ENCODE measurements around the gene SMAD9. TPM values are rescaled to one million over a fixed set of nuclear protein-coding genes. Genes with fewer than 3 reads are reported as not detected.

SMAD9 gene
- total and polyA plus RNA-seq, 2 of the 4 experiments (the other 2 are of a cell fraction) = 3.2 to 4.8 TPM

GRCh38 chr13:36865265-36865664 lies 54.8 kb downstream of the SMAD9 start:
- H3K9me3 ChIP-seq (ENCODE audit: control insufficient read depth, insufficient read depth, low read length) = no peaks in the 10 kb centered on the region
- no peak overlapping the region for H3K56ac ChIP-seq (ENCODE audit: extremely low read depth, insufficient read depth, low read length)
- no peak overlapping the region for H4K5ac ChIP-seq (ENCODE audit: low read depth, low read length)
- H3K4ac ChIP-seq (ENCODE audit: low read depth, low read length) = no peak overlapping the region
- no peak overlapping the region for H4K8ac ChIP-seq (ENCODE audit: low read depth in 2 of 2, low read length in 2 of 2)
- no TSS peak for BruUV-seq (replicated peaks)
- H3K23ac ChIP-seq (ENCODE audit: low read depth, low read length) = no peak overlapping the region
- no peaks in the 10 kb centered on the region; the same call in 1 of the 2 replicates for H3K4me1 ChIP-seq (ENCODE audit: control insufficient read depth, insufficient read depth, low read length)
- H3K4me3 ChIP-seq (ENCODE audit: insufficient read depth, low read depth, low read length) = no peak overlapping the region
- no peaks in the 10 kb centered on the region for H4K20me1 ChIP-seq (ENCODE audit: insufficient read depth, low read length)
- TF ChIP-seq SMC3 (IDR thresholded peaks at IDR 0.05; ENCODE audit: low read depth, low read length) = no peak
- no peak for TF ChIP-seq FOS (IDR thresholded peaks at IDR 0.05; ENCODE audit: low read depth, low read length)
- TF ChIP-seq ELK1 (IDR thresholded peaks at IDR 0.05; ENCODE audit: borderline replicate concordance, low read depth, low read length) = no peak
- no peak for TF ChIP-seq CEBPB (IDR thresholded peaks at IDR 0.05; ENCODE audit: low read depth, low read length)
- no peak for TF ChIP-seq MAZ (IDR thresholded peaks at IDR 0.05; ENCODE audit: borderline replicate concordance, low read depth, low read length)
- no peak for TF ChIP-seq POLR2A (IDR thresholded peaks at IDR 0.05; ENCODE audit: low read depth, low read length)
- TF ChIP-seq NFE2L2 (IDR thresholded peaks at IDR 0.05; ENCODE audit: low read depth, low read length) = no peak
- TF ChIP-seq, protein P1, sequence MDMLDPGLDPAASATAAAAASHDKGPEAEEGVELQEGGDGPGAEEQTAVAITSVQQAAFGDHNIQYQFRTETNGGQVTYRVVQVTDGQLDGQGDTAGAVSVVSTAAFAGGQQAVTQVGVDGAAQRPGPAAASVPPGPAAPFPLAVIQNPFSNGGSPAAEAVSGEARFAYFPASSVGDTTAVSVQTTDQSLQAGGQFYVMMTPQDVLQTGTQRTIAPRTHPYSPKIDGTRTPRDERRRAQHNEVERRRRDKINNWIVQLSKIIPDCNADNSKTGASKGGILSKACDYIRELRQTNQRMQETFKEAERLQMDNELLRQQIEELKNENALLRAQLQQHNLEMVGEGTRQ (IDR thresholded peaks at IDR 0.05; ENCODE audit: low read depth, low read length) = no peak
- TF ChIP-seq BHLHE40 (IDR thresholded peaks at IDR 0.05; ENCODE audit: low read depth, low read length) = no peak
- TF ChIP-seq, protein P2, sequence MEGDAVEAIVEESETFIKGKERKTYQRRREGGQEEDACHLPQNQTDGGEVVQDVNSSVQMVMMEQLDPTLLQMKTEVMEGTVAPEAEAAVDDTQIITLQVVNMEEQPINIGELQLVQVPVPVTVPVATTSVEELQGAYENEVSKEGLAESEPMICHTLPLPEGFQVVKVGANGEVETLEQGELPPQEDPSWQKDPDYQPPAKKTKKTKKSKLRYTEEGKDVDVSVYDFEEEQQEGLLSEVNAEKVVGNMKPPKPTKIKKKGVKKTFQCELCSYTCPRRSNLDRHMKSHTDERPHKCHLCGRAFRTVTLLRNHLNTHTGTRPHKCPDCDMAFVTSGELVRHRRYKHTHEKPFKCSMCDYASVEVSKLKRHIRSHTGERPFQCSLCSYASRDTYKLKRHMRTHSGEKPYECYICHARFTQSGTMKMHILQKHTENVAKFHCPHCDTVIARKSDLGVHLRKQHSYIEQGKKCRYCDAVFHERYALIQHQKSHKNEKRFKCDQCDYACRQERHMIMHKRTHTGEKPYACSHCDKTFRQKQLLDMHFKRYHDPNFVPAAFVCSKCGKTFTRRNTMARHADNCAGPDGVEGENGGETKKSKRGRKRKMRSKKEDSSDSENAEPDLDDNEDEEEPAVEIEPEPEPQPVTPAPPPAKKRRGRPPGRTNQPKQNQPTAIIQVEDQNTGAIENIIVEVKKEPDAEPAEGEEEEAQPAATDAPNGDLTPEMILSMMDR (conservative IDR thresholded peaks at IDR 0.05; ENCODE audit: low read depth, low read length) = no peak
- no peak for TF ChIP-seq MXI1 (IDR thresholded peaks at IDR 0.05; ENCODE audit: borderline replicate concordance, low read depth, low read length)
- no peak for TF ChIP-seq CHD1 (IDR thresholded peaks at IDR 0.05; ENCODE audit: low read depth, low read length)
- peaks cover 6% of the 10 kb centered on the region; the same call in 1 of the 2 replicates for H3K9me1 ChIP-seq (ENCODE audit: insufficient read depth, low read length)
- H2BK20ac ChIP-seq (ENCODE audit: low read depth, low read length) = no peak overlapping the region
- ChIA-PET POLR2A (ENCODE audit: unreplicated experiment) (no interaction called here), CTCF (no interaction called here)
- ATAC-seq (ENCODE audit: low read depth) (no peak), DNase-seq (no peak)
- in situ Hi-C loops (cut with MboI; ENCODE audit: low sequenced_read_pairs) = no loop called here
- no peak overlapping the region for H2AK9ac ChIP-seq (replicated peaks; ENCODE audit: low read depth, low read length, poor library complexity)
- H3K27me3 ChIP-seq (ENCODE audit: control insufficient read depth, insufficient read depth, low read length) = no peaks in the 10 kb centered on the region
- no peak overlapping the region for H3K27ac ChIP-seq (ENCODE audit: insufficient read depth, low read length)
- no peak overlapping the region for H2BK5ac ChIP-seq (ENCODE audit: low read depth, low read length, poor library complexity, severe bottlenecking)
- no peak overlapping the region for H3K18ac ChIP-seq (ENCODE audit: low read depth, low read length)
- WGBS, 2 experiments (ENCODE audit: extremely low coverage in 2 of 2, insufficient read length in 1 of 2) = no CpG with 5 or more reads among the region's 5 CpGs
- peaks cover 0 to 5% of the 10 kb centered on the region in 2 experiments; a peak in 2 of 4 replicates for H3K79me1 ChIP-seq (ENCODE audit: low read depth in 1 of 2, low read length in 2 of 2)
- H3K36me3 ChIP-seq (ENCODE audit: control insufficient read depth, insufficient read depth, low read length) = peaks cover 22% of the 10 kb centered on the region
- no peak overlapping the region for H3K4me2 ChIP-seq (ENCODE audit: low read depth, low read length)
- H4K91ac ChIP-seq (ENCODE audit: insufficient read depth, low read depth, low read length) = no peak overlapping the region
- H3K9ac ChIP-seq (ENCODE audit: low read depth, low read length) = no peak overlapping the region
- H2AFZ ChIP-seq (replicated peaks; ENCODE audit: low read length, poor library complexity) = no peak overlapping the region
- H3K14ac ChIP-seq (replicated peaks; ENCODE audit: low read depth, low read length) = no peak overlapping the region
- no peak overlapping the region for H2BK120ac ChIP-seq (ENCODE audit: low read depth, low read length)
- no peak overlapping the region for H2BK15ac ChIP-seq (ENCODE audit: low read depth, low read length)
- dilution Hi-C loops (cut with HindIII; ENCODE audit: low sequenced_read_pairs, unreplicated experiment) = loop anchor here (25.0 kb wide), 1 partner anchor 122 kb away; the partner anchor contains the start of gene ALG5
- H2AK5ac ChIP-seq (ENCODE audit: low read depth, low read length) = no peak overlapping the region
- intact Hi-C loops (cut with micrococcal nuclease) = no loop called here
